Measurements from ENCODE around the gene XCR1. TPM values are rescaled to one million over a fixed set of nuclear protein-coding genes. Genes with fewer than 3 reads are reported as not detected.
"Not testable (repeated sequence)": the region's sequence is repeated elsewhere in the genome, so short reads cannot be mapped to it uniquely, and the experiment has no call there.

The XCR1 gene
- total RNA-seq, 1 donor from 2014 or later, result not detected

DNA sequence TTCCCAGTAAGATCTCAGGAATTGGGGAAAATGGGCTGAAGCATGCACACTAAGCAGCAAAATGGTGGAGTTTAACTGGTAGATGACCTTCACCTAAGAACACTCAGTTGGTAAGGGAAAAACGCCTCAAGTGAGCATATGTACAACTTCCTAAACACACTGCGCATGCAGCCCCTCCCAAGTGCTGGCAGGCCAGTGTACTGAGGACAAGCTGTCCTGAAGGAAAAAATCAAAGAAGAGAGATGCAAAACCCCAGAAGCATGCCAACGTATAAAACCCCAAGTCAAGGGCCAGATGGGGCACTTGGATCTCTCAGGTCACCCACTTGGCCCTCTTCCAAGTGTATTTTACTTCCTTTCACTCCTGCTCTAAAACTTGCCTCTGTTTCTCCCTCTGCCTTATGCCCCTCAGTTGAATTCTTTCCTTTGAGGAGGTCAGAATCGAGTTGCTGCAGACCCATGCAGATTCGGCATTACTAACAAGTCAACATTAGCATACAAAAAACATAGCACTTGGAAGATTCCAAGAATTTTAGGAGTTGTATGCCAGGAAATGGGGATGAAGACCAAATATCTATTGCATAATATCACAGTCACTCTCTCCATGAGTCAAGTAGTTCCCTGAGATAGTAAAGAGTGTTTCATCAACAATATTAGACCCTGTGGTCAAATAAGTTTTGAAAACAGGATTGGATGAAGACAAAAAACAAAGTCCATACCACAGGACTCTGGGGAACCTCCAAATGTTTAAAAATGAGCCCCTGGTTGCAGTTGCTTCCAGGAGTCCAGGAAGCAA, 20.8 kb downstream of the XCR1 start:
- DNase-seq (ENCODE audit: low read depth in 2 of 2), result no peak

DNA sequence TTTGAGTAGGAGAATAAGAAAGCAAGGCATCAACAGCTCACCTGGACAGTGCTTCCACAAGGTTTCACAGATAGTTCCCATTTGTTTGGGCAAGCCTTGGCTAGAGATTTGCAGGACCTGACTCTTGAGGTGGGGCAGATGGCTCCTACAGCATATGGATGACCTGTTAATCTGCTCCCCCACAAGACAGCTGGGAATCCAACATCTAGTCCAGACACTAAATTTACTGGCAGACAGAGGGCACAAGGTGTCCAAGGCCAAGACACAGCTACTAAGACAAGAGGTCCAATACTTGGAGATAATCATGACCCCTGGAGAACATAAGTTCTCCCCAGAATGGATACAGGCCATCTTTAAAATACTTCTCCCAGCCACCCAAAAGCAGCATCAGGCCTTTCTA, 23.6 kb downstream of the XCR1 start:
- DNase-seq (ENCODE audit: low read depth in 2 of 2), result not testable (repeated sequence)

DNA sequence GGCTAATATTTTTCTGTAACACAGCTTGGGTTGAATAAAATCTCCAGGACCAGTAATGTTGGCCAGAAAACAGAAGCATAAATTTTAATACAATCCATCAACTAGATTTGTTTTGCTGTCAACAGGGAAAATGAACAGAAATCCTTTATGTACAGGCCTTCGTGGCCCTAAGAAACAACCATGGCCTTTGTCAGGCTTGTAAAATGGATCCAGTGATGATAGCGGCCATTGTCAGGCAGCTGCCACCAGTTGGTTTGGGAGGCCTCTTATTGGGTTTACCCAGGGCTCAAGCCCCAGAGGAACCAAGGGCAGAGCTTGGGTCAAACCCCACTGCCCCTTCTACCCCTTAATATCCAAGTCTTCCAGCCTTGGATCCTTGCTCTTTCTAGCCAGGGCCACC, 26.1 kb downstream of the XCR1 start:
- no peak for DNase-seq (ENCODE audit: low read depth in 2 of 2)

DNA sequence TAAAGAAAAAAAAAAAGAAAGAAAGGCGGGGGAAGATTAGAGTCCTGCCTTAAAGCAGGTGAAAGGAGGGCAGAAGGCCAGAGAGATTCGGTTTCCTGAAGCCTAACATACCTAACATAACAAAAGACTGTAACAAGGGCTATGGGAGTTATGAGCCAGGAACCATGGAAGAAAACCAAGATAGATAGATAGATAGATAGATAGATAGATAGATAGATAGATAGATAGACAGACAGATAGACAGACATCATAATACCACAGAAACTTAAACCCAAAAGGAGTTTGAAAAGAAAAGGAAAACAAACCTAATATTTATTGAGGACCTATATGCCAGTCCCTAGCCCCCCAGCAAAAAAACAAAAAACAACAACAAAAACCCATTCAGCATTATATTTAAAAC, 29.3 kb downstream of the XCR1 start:
- DNase-seq (ENCODE audit: low read depth in 2 of 2), result no peak

DNA sequence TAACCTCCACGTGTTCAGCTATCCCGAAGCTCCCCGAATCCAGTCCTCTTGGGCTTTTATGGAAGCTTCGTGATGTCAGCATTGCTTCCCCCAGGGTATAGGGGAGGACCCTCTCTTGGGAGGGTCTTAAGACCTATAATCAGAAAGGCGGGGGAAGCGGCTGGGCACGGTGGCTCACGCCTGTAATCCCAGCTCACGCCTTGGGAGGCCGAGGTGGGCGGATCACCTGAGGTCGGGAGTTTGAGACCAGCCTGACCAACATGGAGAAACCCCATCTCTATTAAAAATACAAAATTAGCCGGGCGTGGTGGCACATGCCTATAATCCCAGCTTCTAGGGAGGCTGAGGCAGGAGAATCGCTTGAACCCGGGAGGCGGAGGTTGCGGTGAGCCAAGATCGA, 29.8 kb downstream of the XCR1 start:
- DNase-seq (ENCODE audit: low read depth in 2 of 2), result not testable (repeated sequence)

DNA sequence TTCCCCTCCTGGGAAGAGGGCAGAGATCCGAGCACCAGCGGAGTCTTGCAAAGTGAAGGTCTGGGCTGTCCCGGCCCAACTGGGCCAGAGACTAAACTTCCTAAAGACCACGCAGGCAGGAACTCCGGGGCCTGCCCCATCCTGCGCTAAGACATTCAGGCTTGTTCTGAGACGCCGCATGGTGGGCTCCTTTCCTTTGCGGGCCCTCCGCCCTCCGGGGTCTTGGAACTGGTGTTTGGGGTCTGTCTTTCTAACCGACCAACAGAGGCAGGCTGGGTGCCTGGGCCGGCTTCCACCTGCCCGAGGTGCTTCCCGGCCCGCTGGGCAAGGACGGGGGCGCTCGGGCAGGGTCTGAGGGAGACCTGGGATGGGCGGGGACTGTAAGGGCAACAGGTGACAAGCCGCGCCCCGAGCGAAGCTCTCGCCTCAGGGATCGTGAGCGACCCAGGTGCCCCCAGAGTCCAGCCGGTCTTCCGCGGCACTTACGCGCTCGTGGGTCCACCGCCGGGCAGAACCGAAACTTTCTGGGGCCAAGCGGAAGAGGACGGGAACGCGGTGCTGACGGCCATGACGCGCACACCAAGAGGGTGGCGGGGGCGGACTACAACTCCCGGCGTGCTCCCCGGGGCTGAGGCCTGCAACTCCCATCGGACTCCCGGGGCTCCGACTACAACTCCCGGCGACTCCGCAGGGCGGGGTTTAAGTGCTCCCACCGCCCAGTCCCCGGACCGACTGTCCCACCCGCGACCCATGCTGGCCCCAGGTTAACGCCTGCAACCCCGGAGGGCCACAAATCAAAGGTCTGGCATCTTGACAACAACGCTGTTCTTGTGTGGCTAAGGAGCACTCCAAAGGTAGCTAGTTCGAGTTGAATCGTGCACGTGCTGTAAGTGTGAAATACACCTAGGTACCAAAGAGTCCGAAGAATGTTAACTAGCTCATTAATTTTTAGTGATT, 31.8 kb downstream of the XCR1 start, which contains the start of gene FYCO1:
Gene FYCO1, minus strand, starts transcription at position 589 of the 957 bp plus-strand sequence. CDS start 10,914 bp downstream, outside the sequence.
- DNase-seq (ENCODE audit: low read depth in 2 of 2), result peak; percentile 74 to 89

DNA sequence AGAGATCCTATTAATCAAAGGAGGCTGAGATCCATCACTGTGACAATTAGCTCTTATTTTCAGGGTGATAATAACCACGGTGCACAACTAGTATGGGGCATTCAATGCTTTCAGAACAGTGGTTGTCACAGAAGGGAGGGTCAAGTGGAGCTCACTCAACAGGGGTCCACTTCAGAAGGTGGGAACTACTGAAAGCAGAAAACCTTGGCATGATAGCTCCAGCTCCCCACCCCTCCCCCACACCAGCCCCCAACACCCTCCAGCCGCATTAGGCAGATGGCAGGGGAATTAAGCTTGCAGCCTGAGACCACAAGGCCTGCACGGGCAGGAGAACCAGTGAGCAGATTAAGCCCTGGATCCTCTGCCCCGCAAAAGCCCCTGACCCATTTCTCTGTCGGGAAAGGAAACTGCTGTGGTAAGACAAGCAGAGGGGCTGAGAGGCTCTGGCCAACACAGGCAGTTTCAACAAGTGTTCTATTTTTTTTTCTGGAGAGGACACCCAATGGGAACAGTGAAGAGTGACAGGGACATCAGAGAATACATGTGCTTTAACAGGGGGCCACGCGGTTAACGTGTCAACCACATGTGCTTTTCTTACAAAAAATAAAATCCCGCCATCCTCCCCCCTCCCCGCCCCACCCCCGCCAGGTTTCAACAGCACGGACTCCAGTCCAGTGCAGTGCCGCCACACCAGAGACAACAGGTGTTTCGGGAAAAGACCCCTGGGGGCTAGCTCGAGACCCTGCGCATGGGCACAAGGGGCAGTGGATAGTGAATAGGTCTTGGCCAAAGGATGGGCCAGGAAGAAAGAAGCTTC, 32.7 kb downstream of the XCR1 start:
- DNase-seq (ENCODE audit: low read depth in 2 of 2), result peak; percentile 2 to 9

DNA sequence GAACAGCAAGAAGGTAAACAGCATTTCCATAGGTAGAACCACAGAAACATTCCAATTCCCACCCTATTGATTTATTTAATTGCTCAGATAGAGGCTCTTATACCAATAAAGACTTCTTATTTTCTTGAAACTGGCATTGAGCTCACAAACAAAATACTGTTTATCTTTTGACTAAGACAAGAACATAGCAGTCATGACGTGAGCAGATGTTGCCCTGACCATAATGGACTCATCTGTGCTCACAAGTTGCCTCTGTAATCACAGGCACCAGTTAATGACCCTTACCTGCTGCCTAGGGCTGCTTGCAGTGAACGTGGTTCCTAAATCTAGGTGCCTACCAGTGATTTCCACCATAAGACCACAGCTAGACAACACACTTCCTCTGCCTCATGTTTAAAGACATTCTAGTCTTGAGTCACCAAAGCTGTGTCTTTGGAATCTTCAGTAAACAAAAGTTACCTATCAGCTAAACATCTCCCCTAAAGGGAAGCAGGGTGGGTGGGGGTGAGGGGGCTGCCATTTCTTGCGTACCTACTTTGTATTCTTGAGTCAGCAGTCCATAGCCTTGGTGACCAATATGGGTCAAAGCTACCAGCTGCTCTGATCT, 33.8 kb downstream of the XCR1 start:
- DNase-seq (ENCODE audit: low read depth in 2 of 2), result no peak

DNA sequence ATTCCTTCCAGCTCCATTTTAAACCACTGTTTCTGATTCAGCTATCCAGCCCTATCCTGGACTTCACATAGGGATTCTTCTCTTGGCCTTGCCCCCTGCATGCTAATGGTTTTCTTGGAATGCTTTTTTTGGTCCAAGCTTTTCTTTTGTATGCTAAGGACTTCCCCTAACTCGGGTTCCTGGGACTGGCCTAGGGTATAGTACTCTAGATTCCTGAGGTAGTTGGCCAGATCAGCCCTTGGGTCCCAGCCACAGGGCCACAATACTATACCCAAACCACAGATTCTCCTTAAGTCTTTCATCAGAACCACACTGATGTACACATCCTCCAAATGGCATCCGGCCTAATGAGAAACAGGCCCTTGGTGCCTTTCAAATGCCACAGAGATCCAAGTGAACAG, 34.5 kb downstream of the XCR1 start:
- no peak for DNase-seq (ENCODE audit: low read depth in 2 of 2)

DNA sequence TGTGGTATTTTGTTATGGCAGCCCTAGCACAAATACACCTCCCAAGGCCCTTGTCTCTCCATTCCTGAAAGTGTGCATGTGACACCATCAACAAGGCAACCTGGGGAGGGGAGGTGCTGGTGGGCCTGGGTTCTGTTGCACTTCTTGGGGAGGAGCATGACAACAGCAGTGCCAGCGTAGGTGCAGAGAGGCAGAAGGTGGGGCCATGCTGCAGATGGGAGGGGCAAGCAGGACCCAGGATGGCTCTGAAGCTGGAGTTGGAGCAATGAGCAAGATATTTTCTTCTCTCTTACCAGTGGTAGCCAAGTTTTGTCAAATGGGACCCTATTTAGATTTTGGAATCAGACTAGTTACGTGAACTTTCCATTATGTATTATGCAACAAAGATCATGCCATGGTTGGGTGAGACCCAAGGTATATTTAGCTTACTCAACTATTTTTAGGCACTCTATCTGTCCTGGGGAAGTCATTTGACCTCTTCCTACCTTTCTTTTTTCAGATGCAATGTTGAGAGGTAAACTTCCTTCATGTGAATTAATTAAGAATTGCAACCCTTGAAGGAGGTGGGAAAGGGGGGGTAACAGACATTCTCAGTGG, 35.1 kb downstream of the XCR1 start:
- DNase-seq (ENCODE audit: low read depth in 2 of 2), result no peak

DNA sequence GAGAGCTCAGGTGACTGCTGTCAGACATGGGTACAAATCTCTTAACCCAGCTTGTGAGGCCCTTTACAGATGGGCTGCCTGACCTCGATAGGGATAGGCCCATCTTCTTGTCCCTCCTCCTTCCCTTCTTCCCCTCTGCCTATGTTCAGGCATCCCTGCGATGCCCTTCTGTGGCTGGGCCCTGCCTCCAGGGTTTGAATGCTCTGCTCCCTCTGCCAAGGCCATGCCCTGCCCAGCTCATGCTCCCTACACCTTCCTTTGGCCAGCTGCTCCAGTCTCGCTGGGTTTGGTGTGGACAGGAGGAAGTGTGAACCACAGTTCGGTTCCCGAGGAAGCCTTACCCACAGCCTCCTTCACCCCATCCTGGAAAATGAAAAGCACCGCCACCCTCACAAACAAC, 35.9 kb downstream of the XCR1 start:
- no peak for DNase-seq (ENCODE audit: low read depth in 2 of 2)

DNA sequence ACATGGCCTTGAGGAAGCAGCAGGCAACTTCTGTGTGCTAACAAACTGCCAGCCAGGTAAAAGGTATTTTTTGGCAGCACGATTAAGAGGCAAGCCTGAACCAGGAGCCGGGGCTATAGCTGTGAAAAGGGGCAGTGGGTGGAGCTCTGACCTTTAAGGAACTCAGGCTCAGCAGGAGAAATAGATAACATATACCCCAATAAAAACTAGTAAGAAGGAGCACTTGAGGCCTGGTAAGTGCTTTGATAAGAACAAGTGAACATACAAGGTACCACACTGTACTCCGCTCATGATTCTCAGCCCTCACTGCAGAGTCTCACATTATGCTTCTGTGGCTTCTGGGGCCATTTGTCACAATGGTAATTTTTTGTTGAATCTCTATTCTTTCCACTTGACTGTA, 37.1 kb downstream of the XCR1 start:
- no peak for DNase-seq (ENCODE audit: low read depth in 2 of 2)

DNA sequence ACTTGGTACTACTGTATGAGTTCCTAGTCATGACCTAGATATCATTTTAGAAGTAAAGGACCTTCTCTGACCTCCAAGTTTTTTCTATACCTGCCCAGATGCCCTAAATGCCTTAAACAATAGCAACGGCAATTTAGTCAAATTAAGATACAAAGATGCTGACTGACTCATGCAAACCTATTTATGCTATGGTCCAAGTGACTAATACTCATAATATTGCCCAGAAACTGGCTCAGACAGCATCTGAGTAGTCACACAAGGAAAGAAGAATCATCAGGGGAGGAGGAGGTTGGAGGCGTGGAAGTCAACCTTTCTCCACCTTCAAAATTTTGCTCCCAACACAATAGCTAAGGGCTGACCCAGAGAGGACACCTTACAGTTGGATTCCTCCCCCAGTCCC, 38.5 kb downstream of the XCR1 start:
- peak in 1 of 2 donors; percentile 61 for DNase-seq (ENCODE audit: low read depth in 2 of 2)

DNA sequence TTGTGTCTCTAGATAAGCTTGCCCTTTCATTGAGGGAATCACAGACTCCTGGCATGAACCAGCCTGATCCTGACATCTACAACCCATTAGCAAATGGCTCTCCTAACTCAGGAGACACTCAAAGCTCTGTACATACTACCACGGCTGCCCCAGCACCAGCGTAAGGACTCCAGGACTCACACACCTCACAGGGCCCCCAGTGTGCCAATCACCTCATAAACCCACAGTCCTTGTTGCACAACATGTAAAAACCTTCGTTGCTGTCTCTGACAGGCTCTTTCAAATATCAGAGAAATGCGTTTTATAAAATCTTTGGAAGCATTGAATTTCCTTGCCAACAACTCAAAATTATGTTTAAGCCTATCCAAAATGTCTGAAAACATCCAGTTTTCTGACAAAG, 38.9 kb downstream of the XCR1 start:
- no peak for DNase-seq (ENCODE audit: low read depth in 2 of 2)

DNA sequence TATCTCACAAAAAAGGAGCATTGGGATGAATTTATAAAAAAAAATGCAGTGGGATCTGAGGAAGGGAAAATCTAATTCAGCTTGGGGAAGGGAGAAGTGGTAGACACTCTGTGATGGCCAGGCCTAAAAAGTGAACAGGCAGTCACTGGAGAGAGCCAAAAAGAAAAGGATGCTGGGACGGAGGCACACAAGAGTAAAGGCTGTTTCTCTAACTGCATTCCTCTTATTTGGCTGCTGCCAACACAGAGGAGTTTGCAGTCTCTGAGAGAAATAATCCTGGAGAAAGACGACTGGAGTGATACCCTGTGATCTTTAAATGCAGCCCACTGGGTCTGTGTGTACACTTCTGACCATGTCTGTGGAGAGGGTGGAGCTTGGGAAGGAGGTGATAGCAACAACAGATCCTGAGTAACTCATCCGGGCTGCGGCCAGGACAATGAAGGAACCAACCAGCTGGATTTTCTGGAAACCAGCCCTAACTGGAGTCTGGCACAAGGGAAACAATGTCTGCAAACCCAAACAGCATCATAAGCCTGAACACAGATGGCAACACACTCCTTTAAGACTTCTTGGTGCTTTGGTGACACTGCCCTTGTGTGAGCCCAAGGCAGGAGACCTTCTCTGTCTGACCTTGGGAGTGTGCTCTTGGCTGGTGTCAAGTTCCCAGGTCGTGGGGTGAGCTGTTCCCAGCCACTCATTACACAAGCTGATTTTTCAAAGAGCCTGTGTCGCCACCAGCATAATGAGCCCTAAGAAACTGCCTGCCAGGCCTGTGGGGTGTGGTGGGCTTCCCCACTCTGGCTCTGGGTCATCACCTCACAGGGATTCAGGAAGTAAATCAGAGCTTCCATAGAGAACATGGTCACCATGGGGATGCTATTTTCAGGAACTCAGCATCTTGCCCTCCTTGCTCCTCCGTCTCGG, 39.7 kb downstream of the XCR1 start:
- peak; percentile 3 to 85 for DNase-seq (ENCODE audit: low read depth in 2 of 2)

DNA sequence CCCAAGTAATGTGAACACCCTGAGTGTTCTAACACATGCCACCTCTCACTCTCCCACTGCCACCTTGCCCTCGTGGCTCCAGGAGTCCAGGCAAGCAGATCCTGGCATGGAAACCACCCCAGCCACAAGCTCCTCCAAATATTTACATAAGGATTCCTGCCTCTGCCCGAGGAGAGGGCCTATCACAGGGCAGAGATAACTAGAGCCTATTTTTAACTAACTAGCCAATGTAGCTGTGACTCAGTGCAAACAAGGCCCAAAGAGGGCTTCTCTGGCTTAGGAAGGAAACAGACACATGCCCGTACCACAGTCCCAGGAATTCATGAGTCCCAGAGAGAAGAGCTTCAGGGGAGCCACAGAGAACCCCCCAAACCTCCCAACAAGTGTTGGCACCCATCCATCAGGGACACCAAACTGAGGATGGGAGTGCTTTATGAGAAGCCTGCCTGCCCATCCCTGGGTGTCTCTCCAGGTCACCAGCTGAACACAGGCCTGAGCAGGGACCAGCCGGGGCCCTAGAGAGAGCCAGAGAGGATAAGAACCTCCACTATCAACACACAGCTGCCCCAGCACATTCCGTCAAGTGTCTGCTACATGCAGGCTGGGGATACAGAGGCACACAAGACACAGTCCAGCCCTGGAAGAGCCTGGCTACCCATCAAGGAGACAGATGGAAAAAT, 40.8 kb downstream of the XCR1 start:
- peak in 1 of 2 donors; percentile 58 for DNase-seq (ENCODE audit: low read depth in 2 of 2)

DNA sequence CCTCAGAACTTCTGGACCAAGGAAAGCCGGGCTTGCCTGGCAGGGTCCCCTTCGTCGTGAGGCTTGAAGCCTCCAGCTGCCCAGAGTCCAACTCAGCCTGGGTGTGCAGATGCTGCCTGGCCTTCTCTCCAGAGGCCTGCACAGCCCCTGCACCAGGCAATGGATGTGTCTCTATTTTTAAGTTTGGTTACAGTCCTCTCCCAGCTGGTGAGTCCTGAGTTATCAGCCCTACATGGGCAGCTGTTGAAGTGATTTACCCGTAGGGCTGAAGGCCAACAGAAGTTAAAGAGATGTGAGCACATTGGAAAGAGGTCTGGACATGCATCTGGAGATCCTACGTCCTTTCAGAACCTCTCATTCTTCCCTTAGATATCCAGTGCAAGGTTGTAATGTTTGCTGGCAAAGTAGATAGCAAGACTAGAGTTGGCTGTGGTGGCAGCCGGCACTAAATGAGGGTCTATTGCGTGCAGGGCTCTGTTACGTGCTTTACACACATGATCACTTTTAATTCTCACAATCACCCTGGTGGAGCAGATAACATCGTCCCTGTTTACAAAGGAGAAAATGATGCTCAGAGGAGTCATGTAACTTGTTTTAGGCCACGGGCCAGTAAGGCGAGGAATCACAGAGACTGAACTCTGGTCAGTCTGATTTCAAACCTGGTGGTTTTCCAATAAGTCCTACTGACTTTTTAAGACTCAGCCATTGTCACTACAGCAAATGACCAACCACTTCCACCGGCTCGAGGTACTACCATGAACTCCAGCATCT, 41.6 kb downstream of the XCR1 start:
- DNase-seq (ENCODE audit: low read depth in 2 of 2), result no peak
